Cardiac muscle cell (in vitro differentiated cells and primary cell): ENCODE results near the gene MAPRE2. TPM values are rescaled to one million over a fixed set of nuclear protein-coding genes. Genes with fewer than 3 reads are reported as not detected.
"Not testable (repeated sequence)": the region's sequence is repeated elsewhere in the genome, so short reads cannot be mapped to it uniquely, and the experiment has no call there.

Source experiments
- DNase-seq, 2 donors: peaks; one replicate each; pipeline versions ENCODE4 v3.0.0 to v3.0.0-alpha.2; 2010 to 2017; ENCODE audit warnings: low read depth in 1 of 2, low spot score in 1 of 2
- H3K27ac ChIP-seq: fragments of 200-600 bp; sonication (generic); 2 replicates; pipeline ENCODE4 v1.5.1; 2016
- H3K27me3 ChIP-seq: fragments of 200-600 bp; sonication (generic); 2 replicates; pipeline ENCODE4 v1.6.0; 2016; ENCODE audit warnings: control low read depth
- H3K36me3 ChIP-seq: fragments of 200-600 bp; sonication (generic); 2 replicates; pipeline ENCODE4 v1.5.1; 2016; ENCODE audit warnings: control low read depth
- H3K4me1 ChIP-seq: fragments of 200-600 bp; sonication (generic); 2 replicates; pipeline ENCODE4 v1.8.1; 2017; ENCODE audit warnings: low read depth, mild to moderate bottlenecking, mixed run types
- H3K4me3 ChIP-seq: fragments of 200-600 bp; sonication (generic); 2 replicates; pipeline ENCODE4 v1.5.1; 2016; ENCODE audit warnings: mild to moderate bottlenecking
- H3K9me3 ChIP-seq: fragments of 200-600 bp; sonication (generic); 2 replicates; pipeline ENCODE4 v1.5.1; 2017; ENCODE audit warnings: low read depth, mild to moderate bottlenecking, control low read depth
- CTCF ChIP-seq: IDR thresholded peaks from 2 replicates; pipeline ENCODE4 v1.5.1; 2012; ENCODE audit warnings: low read depth, mild to moderate bottlenecking, low read length
- polyA plus RNA-seq: library from polyadenylated mRNA; unstranded; fragments of >200 nt; fragmentation: Nextera tagmentation; extraction: Ambion mirVana; gene quantifications from 2 replicates; pipeline ENCODE4 v1.2.1, GENCODE V29; 2016
- total RNA-seq: library from RNA; depleted of rRNA; stranded (reverse); fragments of >200 nt; gene quantifications from 2 replicates; pipeline ENCODE4 v1.2.3, GENCODE V29; 2016

MAPRE2 gene
- total and polyA plus RNA-seq, 2 experiments from 2014 or later, result 20.3 to 31.0 TPM

GRCh38 chr18:35104391-35105051, 63.3 kb downstream of the MAPRE2 start:
- H3K27ac ChIP-seq, result no peak overlapping the region
- H3K36me3 ChIP-seq, result no peaks in the 10 kb centered on the region
- H3K9me3 ChIP-seq, result no peaks in the 10 kb centered on the region
- no peak for TF ChIP-seq CTCF
- no peak for DNase-seq
- H3K4me3 ChIP-seq, result no peak overlapping the region
- no peaks in the 10 kb centered on the region for H3K4me1 ChIP-seq
- no peaks in the 10 kb centered on the region for H3K27me3 ChIP-seq

GRCh38 chr18:35106013-35106844, 65.0 kb downstream of the MAPRE2 start:
- no peak overlapping the region for H3K4me3 ChIP-seq
- H3K27ac ChIP-seq, result peak overlapping the region; percentile 41

GRCh38 chr18:35106845-35107148, 65.6 kb downstream of the MAPRE2 start:
- Histone ChIP-seq H3K4me3 (no peak overlapping the region), H3K4me1 (no peaks in the 10 kb centered on the region), H3K27ac (no peak overlapping the region), H3K27me3 (no peaks in the 10 kb centered on the region), H3K9me3 (no peaks in the 10 kb centered on the region), H3K36me3 (no peaks in the 10 kb centered on the region)
- TF ChIP-seq CTCF, result no peak
- no peak for DNase-seq

More at GRCh38 chr18:35106013-35106844, 65.0 kb downstream of the MAPRE2 start:
- no peak for TF ChIP-seq CTCF
- no peaks in the 10 kb centered on the region for H3K9me3 ChIP-seq
- no peaks in the 10 kb centered on the region for H3K36me3 ChIP-seq
- no peak for DNase-seq
- no peaks in the 10 kb centered on the region for H3K27me3 ChIP-seq
- no peaks in the 10 kb centered on the region for H3K4me1 ChIP-seq

- H3K9me3 ChIP-seq, result no peaks in the 10 kb centered on the region
- no peak for TF ChIP-seq CTCF
- H3K27ac ChIP-seq, result no peak overlapping the region
- H3K4me3 ChIP-seq, result no peak overlapping the region
- H3K4me1 ChIP-seq, result no peaks in the 10 kb centered on the region
- H3K27me3 ChIP-seq, result no peaks in the 10 kb centered on the region
- DNase-seq, result no peak
- H3K36me3 ChIP-seq, result no peaks in the 10 kb centered on the region
Observed at GRCh38 chr18:35107216-35107615, 66.0 kb downstream of the MAPRE2 start.

- H3K27ac ChIP-seq, H3K9me3 ChIP-seq, DNase-seq, H3K36me3 ChIP-seq, H3K27me3 ChIP-seq, H3K4me1 ChIP-seq, H3K4me3 ChIP-seq: not testable (repeated sequence)
Observed at GRCh38 chr18:35108088-35108487, 66.9 kb downstream of the MAPRE2 start.

GRCh38 chr18:35110059-35110458, 68.8 kb downstream of the MAPRE2 start:
- no peak for DNase-seq
- H3K9me3 ChIP-seq, result no peaks in the 10 kb centered on the region
- TF ChIP-seq CTCF, result no peak
- no peaks in the 10 kb centered on the region for H3K27me3 ChIP-seq
- no peaks in the 10 kb centered on the region for H3K36me3 ChIP-seq
- H3K4me1 ChIP-seq, result no peaks in the 10 kb centered on the region
- H3K27ac ChIP-seq, result no peak overlapping the region
- H3K4me3 ChIP-seq, result no peak overlapping the region
